NCI-H1048 (cell line): ENCODE measurements around the gene NF2.
"Not testable (repeated sequence)": the region's sequence is repeated elsewhere in the genome, so short reads cannot be mapped to it uniquely, and the experiment has no call there.

Experiments used
- DNase-seq: peaks from one replicate; lab custom pipeline; 2025; lab: John Stamatoyannopoulos, UW

The NF2 gene

GRCh38 chr22:29603358-29604075 is at the start of gene NF2:
TSS of gene NF2 (plus strand) at chr22:29603633. CDS start at chr22:29603999, 366 bp downstream.
- peak; percentile 98 for DNase-seq

DNA sequence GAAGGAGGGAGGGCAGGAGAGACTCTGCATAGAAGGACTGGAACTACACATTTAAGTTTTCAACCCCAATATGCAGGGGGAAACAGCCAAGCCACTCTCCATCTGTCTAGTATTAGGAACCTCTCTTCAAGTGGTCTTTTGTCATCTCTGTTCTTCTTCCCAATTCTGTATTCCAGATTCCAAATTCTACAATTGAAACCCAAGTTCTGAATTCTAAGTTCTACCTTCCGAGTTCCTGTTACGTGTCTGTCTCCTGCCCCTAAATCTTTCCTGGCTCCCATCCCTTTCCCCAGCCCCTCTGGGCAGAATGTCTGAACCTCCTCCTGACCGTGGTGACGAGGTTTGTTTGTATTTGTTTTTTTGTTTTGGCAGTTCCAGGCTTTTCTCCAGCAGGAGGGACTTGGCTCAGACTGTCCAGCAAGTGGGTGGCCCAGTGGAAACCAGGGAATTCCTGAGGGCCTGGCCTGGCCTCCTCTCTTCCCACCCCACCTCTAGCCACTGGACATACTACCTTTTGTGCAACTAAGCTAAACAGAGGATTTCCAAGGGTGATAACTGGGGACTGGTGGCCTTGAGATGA is 48.3 kb upstream of the NF2 start:
- DNase-seq = no peak

DNA sequence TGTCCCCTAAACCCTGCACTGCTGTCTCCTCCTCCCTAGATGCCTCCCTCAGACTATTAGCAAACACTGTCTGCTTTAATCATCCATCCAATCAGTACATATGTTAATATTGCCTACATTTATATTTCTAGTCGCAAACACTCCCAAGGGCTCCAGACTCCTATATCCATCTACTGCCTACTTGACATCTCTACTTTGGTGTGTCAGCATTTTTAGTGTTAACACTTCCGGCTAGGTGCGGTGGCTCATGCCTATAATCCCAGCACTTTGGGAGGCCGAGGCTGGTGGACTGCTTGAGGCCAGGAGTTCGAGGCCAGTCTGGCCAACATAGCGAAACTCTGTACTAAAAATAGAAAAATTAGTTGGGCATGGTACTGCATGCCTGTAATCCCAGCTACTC is 44.4 kb upstream of the NF2 start:
- no peak for DNase-seq

- DNase-seq = no peak
These were observed 43.6 kb upstream of the NF2 start for GRCh38 chr22:29559853-29560252.

DNA sequence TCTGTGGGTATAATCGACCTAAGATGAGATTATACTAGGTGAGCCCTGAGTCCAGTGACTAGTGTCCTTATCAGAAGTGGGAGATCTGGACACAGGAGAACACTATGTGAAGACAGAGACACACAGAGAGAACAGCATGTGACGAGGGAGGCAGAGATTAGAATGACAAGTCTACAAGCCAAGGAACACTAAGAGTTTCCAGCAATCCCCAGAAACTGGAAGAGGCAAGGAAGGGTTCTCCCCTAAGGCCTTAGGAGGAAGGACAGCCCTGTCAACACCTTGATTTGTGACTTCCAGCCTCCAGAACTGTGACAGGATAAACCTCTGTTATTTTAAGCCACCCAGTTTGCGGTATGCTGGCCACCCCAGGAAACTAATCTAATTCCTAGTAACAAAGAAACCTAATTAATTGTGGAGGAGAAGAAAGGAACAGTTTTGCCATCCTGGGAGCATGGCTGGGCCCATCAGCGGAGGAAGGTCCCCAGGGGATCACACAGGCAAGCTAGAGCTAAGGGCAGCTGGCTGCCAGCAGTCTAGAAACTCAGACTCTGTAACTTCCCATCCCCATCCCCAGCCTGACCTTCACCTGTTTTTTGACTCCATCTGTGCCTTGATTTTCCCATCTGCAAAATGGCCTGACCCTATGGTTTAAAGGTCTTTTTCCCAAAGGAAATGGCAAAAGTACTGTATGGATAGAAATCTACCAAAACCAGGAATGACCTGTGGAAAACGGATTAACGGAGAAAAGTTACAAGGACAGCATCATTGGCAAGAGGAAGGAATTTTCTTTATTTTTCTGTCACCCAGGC is 39.6 kb upstream of the NF2 start:
- DNase-seq = no peak

GRCh38 chr22:29566513-29566912 is 36.9 kb upstream of the NF2 start:
- DNase-seq = not testable (repeated sequence)

- no peak for DNase-seq
These were observed 36.1 kb upstream of the NF2 start for GRCh38 chr22:29567338-29567737.

GRCh38 chr22:29569011-29569678 is 34.3 kb upstream of the NF2 start:
- no peak for DNase-seq

- DNase-seq = no peak
These were observed 33.0 kb upstream of the NF2 start for GRCh38 chr22:29570456-29570855.

DNA sequence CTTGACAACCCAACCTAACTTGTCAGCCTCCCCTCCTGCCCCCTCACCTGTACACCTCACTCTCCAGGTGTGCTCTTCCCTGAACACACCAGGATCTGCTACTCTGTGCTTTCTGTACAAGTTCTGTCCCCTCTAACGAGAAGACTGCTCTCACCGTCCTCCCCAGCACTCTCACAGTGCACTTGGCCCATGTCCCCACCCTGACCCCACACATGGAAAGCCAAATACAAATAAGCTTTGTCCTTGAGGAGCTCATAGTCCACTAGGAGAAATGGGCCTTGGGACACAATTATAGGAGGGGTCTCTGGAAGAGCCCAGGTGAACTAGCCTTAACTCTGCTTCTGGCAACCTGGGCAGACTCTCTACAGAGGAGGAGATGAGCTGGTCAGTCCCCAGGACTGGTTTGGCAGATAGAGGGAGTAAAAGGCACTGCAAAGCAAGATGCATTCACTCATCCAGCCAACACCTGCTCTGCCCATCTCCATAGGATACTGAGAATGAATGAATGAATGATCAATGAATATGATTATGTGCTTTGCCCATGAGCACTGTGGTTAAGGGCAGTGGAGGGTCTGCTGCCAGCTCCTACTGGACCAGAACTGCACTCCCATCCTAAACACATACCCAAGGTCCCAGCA is 32.4 kb upstream of the NF2 start:
- no peak for DNase-seq

DNA sequence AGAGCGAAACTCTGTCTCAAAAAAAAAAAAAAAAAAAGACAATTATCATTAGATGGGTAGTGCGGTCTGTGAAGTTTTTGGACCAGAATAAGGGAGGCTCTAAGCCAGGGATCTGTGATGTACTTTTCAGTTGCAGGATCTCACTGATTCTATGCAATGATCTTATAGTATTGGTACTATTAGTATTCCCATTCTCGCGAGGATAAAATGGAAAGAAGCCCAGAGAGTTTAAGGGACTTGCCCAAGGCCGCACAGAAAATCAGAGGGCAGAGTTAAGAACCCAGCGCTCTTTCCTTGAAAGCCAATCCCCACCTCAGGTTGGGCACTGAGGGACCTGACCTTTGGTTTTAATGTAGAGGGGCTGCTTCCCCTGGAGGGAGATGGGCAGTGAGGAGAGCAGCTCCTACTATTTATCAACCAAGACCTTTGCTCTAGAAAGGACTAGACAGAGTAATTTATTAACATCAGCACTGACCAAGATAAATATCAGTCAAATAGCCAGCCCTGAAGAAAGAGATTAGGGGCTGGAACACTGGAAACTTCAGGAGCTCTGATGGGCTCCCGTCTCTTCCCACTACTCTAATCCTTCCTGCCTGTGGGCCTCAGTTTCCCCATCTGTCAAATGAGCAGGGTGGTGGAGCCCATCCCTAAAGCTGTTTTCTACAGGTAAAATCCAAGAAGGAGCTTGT is 28.5 kb upstream of the NF2 start:
- DNase-seq = no peak

DNA sequence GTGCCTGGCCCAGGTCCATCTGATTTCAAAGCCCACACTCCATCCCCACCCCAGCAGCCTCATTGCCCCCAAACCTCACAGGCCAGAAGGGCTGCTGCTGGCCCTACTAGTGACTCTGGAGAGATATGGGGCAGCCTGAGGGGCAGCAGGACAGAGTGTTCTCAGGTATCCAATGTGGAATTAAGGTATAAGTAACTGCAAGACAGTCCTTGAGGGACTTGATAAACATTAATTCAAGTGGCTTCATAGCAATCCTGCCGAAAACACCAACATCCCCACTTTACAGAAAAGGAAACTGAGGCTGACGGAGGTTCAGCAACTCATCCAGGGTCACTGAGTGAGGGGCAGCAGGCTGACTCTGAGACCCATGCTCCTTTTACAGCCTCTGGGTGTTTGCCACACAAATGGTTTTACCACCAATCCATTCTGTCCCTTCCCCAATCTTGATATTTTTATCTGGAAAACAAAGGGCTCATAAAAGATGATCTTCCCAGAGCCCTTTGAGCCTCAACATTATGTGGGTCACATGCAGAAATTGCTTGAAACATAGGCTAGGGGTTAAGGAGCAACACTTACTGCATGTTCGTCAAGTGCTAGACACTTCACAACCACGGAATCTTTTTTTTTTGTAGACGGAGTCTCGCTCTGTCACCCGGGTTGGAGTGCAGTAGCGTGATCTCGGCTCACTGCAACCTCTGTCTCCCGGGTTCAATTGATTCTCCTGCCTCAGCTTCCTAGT is 24.8 kb upstream of the NF2 start:
- DNase-seq = no peak

GRCh38 chr22:29580200-29580810 is 23.1 kb upstream of the NF2 start:
- no peak for DNase-seq

DNA sequence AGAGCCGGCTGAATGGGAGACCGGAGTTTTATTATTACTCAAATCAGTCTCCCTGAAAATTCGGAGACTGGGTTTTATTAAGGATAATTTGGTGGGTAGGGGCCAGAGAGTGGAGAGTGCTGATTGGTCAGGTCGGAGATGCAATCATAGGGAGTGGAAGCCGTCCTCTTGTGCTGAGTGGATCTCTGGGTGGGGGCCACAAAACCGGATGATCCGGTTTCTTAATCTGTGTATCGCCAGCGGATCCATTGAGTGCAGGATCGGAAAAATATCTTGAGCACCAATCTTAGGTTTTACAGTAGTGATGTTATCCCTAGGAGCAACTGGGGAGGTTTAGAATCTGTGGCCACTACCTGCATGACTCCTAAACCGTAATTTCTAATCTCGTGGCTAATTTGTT is 21.6 kb upstream of the NF2 start:
- no peak for DNase-seq

GRCh38 chr22:29584975-29585374 is 18.5 kb upstream of the NF2 start:
- no peak for DNase-seq

GRCh38 chr22:29586193-29586705 is 17.2 kb upstream of the NF2 start:
- not testable (repeated sequence) for DNase-seq

- no peak for DNase-seq
These were observed 15.3 kb upstream of the NF2 start for GRCh38 chr22:29587938-29588699.

GRCh38 chr22:29593923-29594322 is 9.5 kb upstream of the NF2 start:
- no peak for DNase-seq

DNA sequence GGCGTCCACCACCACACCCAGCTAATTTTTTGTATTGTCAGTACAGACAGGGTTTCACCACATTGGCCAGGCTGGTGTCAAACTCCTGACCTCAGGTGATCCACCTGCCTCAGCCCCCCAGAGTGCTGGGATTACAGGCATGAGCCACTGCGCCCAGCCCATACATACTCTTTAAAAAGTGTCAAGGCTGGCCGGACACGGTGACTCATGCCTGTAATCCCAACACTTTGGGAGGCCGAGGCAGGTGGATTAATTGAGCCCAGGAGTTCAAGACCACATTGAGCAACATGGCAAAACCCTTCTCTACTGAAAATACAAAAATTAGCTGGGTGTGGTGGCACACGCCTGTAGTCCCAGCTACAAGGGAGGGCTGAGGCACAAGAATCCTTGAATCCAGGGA is 9.0 kb upstream of the NF2 start:
- not testable (repeated sequence) for DNase-seq
